ENCODE results near the gene STX16.

- no peak for TF ChIP-seq CTCF (IDR thresholded peaks at IDR 0.05 in 4 of 5, conservative IDR thresholded peaks at IDR 0.05 in 1 of 5)
- TF ChIP-seq POLR2A (IDR thresholded peaks at IDR 0.05), result no peak
Observed at GRCh38 chr20:58649288-58650180, 1.5 kb upstream of the STX16 start.
